HG03378 (cell line): ENCODE data around the gene CCDC61.

ENCODE experiments used
- ATAC-seq: cut with Tn5 transposase; IDR thresholded peaks from one replicate; pipeline ENCODE4 v1.9.1; 2021; ENCODE audit warnings: mild to moderate bottlenecking, moderate library complexity; ENCODE audit not compliant: unreplicated experiment

Gene CCDC61

DNA sequence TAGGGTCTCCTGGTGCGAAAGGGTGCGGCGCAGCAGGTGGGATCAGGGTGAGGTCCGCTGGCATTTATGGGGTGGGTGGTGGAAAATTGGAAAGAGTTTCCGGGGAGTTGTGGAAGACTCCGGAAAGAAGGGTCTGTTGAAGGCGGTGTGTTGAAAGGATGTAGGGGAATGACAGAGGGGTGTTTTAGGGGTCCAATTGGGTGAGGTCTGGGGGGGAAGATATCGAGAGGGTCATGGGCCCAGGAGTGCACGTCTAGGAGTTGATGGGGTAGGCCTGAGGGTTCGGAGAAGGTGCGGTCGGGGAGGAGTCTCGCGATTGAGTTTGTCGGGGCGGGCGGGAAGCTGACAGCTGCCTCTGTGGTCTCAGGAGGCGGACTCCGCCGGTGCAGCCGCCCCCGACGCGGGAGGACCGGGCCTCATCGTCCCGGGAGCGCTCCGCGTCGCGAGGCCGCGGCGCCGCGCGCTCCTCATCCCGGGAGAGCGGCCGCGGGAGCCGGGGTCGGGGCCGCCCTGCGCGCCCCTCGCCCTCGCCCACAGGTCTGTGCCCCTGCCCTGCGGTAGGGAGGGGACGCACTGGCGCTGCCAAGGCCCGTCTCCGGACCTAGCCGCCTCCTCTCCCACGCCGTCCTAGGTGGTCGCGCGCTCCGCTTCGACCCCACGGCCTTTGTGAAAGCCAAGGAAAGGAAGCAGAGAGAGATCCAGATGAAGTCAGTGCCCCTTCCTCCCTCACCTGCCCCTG, 20.6 kb downstream of the CCDC61 start:
- ATAC-seq, result no peak

DNA sequence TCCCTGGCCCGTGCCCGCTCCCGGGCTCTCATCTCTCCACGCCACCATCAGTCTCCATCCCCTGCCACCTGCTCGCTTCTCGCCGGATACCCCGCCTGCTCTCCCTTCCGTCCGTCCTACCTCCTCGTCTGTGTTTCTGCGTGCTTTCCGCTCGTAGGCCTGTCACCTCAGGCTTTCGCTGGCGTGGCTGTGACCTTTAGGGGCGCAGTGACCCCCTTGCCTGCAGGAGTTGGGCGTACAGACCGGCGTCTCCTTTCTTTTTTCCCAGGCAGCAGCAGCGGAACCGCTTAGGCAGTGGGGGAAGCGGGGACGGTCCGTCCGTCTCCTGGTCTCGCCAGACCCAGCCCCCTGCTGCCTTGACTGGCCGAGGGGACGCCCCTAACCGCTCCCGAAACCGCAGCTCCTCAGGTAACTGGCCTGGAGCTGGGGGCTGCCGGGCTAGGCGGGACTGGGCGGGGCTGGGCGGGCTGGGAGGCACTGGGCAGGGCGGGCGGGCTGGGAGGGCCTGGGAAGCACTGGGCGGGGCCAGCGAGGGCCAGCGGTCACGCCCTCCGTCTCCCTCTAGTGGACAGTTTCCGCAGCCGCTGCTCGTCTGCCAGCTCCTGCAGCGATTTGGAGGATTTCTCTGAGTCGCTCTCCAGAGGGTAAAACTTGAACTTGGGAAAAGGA, 21.3 kb downstream of the CCDC61 start:
- ATAC-seq, result no peak

DNA sequence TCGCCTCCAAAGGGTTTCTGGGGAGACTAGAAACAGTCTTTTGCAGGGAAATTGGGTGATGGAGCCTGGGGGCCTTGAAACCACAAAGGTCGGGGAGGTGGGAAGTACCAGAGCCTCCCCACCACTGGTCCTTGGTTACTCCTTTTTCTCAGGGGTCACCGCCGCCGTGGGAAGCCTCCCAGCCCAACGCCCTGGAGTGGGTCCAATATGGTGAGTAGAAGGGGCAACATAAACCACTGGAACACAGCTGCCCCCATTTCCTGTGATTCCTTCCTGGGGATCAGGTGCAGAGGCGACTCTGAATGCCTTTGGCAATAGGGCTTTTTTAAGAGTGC, 21.8 kb downstream of the CCDC61 start:
- ATAC-seq, result no peak

DNA sequence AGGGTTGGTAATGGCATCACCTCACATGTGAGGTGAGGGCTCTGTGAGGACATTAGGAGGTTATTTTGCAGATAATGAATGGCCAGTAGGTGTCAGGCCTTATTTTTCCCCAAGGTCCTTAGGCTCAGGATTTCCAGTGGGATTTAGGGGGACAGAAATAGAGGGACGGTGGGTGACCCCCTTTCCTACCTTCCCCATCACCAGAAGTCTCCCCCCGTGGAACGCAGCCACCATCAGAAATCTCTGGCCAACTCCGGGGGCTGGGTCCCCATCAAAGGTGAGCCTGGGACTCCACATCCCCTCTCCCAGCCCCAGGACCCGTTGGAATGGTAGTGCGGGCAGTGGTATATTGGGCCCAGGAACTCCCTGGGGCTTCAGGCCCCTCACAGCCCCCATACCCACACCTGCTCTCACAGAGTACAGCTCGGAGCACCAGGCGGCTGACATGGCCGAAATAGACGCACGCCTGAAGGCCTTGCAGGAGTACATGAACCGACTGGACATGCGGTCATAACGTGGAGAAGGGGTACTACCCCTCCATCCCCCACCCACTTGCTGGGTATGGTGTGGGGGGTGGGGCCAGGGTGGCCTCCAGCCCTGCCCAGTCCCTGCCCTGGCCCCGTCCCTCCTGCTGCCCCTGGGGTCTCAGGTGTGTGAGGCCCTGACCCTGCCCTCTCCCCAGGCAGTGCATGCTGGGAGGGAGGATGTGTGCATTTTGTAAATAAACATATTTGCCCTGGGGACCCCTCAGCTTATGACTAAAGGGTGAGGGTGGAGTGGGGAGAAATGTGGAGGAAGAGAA, 22.8 kb downstream of the CCDC61 start:
- no peak for ATAC-seq

DNA sequence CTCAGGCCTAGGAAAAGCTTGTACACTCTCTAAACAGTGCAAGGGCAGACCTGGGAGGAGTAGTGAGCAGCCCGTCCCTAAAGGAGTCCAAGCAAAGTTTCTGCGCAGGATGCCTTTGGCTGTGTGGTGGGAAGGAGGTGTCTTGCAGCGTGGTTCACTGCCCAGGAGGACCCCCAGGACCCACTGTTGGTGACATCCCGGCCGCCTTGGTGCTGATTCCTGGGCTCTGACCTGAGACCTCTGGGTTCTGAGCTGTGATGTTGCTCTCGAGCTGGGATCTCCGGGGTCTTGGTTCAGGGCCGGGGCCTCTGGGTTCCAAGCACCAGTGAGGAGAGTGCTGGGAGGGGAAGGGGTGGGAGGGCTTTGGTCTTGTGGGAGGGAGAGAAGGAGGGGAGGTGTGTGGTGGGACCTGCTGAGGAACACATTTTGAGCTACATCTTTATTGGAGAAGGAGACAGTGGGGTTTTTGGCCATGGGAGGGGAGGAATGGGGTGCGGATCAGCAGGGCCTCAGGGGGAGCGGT, 23.5 kb downstream of the CCDC61 start:
- no peak for ATAC-seq

DNA sequence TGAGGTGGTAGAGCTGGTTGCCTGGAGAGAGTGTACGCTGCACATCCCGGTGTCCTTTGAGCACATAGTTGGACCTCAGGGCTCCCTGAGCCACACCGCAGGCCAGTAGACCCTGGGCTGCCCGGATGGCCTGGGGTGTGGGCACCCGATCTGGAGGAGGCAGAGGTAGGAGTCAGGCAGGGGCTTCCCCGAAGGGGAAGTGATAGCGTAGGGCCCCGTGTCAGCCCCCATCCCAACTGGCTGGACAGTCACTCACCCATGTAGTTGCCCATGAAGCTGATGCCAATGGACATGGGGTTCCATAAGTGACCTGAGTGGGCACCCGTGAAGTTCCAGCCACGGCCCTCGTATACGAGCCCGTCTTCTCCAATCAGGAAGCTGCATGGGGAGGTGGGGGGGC, 24.0 kb downstream of the CCDC61 start:
- ATAC-seq, result no peak

DNA sequence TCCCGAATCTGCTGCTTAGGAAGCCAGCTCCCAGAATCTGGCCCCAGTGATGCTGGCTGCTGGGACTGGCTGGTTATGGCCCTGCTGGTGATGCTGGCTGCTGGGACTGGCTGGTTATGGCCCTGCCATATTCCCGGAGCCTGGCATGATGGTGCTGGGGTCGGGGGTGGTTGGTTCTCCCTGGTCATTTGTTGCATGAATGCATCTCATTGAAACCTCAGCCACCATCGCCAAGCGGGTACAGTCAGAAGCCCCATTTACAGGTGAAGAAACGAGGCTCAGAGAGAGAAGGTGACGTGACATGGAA, 25.5 kb downstream of the CCDC61 start:
- ATAC-seq, result no peak

DNA sequence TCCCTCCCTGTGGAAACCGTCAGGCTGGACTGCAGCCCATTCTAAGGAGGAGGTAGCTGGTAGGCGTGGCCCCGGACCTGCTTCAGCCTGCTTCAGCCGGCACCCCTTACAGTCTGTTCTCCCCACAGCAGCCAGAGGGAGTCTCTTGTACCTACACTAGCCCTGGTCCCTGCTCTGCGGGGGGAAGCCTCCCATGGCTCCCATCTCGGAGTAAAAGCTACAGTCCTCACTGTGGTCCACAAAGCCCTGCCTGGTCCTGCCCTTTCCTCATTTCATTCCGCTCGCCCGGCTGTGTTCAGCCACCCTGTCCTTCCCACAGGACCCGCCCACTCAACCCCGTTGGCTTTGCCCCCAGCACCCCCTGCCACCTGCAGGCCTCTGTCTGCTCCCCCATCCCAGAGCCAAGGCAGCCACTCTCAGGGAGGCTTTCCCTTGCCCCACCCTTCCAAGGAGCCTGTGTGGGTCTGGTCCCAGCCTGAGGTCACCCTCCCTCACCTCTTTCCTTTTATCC, 26.3 kb downstream of the CCDC61 start:
- no peak for ATAC-seq

DNA sequence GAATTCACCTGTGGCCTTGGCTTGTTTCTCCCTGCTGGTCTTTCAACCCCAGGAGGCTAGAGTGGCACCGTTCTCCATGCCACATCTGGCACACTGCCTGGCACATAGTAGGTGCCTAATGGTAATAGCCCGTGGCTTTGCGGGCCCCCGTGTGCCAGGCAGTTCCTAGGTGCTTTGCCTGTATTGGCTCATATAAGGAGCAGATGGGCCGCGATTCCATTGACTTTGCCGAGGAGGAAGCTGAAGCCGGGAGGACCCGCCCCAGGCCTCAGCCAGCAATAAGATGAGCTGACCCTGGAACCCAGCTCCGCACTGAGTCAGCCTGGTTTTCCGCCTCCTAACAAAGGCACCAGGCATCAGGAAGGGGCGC, 26.8 kb downstream of the CCDC61 start:
- ATAC-seq, result no peak

DNA sequence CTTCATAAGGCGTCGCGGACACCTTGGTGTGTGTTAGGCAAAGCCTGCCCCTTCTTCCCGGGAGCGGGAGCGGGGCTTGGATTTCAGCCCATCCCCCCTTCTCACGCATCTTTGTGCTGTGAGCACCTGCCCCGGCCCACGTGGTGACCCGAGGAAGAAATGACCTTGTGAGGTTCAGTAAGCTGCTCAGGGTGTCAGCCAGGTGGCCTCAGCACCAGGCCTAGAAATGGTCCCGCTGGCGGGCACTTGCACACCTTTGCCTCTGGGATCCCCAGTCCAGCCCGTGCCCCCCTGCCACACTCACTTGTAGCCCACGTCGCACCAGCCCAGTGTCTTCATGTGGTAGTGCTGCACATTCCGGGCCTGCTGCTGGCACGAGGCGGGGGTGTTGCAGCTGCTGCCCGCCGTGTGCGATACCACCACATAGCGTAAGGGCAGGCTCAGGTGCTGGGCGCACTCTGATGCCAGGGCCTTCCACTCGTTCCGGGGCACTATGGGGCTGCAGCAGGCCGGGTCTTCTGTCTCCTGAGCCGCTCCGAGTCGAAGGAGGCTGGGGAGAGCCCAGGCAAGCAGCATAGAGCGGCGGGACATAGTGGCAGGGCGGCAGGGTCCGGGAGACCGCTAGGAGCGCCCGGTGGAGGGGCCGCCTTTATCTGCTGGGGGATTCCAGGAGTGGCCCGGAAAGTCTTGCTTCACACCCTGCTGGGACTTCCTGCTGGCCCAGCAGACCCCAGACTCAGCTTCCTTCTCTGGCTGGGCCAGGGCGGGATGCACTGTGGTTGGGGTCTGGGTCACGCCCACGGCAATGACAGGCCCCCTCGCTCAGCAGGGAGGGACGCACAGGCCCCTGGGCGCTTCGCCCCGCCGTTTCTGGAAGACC, 27.4 kb downstream of the CCDC61 start, which contains the start of gene PGLYRP1:
Gene PGLYRP1, minus strand, starts transcription at position 623 of the 880 bp plus-strand sequence. Its CDS starts 32 bp downstream, at position 591.
- no peak for ATAC-seq

DNA sequence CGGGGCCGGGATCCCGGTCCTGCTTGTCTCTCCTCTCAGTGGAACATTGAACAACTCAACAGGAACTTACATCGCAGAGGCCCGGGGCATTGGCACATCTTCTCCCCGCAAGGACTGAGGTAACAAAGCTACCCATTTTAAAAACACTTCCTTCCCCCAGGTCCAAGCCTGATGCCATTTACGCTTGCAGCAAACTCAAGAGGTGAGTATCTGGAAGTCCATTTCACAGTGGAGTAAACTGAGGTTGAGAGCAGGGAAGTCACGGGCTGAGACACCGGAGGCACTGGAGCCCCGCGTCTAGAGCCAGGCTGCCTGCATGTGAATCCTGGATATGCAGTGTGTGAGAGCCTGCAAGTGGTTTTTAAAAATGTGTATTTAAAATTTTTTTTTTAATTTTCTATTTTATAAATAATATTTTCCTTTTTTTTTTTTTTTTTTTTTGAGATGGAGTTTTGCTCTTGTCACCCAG, 28.1 kb downstream of the CCDC61 start:
- ATAC-seq, result no peak

DNA sequence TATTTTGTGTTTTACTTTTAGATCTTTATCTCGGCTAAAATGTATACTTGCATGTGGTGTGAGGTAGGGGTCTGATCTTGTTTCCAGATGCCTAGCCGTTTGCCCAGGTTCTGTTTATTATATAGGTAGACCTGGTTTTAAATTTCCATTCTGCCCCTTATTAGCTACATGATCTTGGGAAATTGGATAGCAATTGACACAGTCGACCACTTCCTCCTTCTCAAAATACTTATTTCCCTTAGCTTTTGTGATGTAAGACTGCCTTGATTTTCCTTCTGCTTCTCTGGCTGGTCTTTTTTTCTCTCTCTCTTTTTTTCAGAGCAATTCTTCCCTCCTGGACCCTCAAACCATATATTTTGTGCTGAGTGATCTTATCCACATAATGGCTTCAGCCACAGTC, 30.6 kb downstream of the CCDC61 start:
- ATAC-seq, result no peak

DNA sequence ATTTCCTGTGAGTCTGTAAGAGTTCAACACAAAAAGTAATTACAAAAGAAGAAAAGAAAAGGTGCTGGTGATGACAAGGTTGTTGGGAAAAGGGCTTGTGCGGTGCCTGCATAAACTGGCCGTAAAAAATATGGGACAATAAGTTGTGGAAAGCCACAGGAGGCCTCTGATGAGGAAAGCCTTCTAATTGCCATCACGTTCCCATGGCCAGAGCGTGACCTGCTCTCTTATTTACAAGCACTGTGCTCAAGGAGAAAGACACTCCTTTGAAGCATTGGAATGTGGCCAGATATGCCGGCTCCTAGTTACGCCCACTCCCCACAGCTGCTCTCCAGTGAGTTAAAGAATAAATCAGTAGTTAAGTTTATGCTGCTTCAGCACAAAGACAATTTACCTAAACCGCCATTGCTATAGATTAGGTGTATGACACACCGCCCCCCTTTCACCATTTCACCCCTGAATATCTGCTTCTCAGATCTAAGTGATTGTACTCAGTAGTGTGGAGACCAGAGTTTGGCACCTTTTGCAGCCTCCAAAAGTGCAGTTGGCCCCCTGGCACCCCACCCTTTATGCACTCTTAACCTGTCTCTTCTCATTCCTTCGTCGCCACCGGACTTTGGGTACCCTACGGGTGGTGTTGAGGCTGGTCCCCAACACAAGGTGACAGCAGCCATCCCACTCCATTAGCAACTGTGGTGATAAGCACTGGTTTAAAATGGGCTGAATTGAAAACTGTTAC, 35.7 kb downstream of the CCDC61 start:
- ATAC-seq, result no peak

DNA sequence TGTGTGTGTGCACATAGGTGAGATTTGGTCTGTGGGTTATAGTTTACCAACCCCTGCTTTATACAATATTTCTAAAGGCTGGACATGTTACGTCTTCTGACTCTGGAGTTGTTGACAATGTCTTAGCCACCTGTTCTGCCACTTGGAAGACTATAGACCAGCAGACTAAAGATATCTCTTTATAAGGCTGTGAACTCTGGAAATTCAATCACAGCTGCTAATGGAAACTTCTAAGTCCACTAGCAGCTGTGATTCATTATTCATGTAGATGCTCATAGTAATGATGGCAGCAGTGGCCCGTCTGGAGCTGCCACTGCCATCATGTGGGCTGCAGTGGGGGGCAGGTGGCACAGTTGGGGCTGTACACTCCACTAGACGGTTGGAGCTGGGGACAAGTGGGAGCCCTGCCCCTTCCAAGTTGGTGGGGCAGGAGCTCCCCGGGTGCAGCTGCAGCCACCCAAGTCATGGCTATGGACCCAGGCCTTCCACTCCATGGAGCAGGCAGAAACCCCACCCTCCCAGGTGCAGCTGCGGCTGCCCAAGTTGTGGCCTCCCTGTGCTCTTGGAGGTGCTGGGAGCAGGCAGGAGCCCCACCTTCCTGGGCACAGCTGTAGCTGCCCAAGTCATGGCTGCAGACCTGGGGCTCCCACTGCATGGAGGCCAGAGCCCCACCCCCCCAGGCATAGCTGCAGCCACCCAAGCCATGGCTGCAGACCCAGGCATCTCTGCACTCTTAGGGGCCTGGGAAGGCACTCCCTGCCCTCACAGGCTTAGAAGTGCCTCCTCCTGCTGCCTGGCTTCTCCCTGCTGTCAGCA, 36.7 kb downstream of the CCDC61 start:
- no peak for ATAC-seq

DNA sequence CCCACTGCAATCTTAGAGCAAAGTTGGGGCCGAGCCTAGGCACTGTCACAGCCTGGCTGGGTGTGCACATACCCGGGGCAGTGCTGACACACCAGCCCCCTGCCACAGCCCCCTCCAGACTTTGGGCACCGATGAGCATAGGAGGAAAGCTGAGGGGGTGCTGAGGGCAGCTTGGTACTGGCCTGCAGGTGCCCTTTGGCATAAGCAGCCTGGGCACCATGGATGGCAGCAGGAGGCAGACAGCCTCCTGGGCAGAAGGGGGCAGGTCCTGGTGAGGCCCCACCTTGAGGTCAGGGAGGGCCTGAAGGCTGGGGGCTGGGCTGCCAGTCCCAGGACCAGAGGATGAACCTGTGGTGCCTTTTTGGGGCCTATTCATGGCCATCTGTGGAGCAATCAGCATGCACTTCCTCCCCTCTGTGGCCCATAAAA, 37.3 kb downstream of the CCDC61 start:
- no peak for ATAC-seq

DNA sequence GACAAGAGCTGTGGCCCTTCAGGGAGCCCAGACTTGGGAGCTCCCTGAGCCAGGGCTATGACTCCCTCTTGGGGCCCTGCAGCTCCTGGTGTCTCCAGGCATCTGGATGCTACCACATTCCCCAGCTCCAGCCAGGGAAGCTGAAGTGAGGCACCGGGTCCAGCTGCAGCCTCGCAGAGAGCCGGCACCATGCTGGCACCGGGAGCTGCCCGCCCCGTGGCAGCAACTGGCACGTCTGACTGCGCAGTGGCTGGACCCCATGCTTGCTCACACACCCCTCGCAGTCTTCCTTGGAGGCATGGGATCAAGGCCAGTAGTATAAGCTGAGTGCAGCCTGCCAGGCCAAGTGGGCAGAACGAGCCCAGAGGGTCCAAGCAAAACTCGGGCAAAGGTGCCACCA, 38.1 kb downstream of the CCDC61 start:
- no peak for ATAC-seq

DNA sequence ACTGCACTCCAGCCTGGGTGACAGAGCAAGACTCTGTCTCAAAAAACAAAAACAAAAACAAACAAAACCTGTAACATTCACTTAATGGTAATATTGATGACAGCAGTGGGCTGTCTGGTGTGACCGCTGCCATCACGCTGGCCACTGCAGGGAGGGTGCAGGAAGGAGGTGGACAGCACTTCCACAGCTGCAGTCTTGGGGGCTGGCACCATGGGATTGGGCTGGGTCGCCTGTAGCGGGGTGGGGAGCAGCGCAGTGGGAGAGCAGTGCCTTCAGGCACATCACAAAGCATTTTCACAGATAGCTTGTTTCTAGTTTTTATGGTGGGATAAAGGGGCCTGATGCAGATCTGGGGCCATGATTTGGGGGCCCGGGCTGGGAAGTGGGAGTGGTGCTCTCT, 40.3 kb downstream of the CCDC61 start:
- no peak for ATAC-seq

DNA sequence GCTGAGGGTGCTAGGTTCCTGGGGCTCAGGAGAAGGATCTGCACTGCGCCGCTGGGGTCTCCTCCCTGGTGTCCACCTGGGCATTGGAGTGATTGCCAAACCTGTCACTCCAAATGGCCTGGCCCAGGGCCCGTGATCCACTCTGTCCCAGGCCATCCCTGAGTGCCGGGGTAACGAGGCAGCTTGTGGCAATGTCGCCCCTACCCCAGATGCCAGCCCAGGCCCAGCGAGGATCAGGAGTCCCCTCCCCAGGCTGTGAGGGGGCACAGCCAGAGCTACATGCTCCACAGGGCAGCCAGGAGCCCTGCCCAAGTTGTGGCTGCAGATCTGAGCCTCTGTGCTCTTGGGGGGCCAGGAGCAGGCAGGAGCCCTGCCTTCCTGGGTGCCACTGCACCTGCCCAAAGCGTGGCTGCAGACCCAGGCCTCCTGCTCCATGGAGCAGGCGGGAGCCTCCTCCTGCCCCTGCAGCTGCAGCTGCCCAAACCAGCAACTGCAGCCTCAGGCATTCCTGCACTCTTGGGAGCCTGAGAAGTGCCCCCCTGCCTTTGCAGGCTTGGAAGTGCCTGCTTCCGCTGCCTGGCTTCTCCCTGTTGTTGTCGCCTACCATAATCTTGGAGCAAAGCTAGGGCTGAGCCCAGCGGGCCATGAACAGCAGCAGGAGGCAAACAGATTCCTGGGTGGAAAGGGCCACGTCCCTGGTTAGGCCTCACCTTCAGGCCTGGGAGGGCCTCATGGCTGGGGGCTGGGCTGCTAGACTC, 40.9 kb downstream of the CCDC61 start:
- no peak for ATAC-seq
